ENCODE results near the gene CWF19L1. TPM values are rescaled to one million over a fixed set of nuclear protein-coding genes. Genes with fewer than 3 reads are reported as not detected.

CWF19L1 gene
- total RNA-seq, 2 donors from 2014 or later, result 15.3 to 21.4 TPM

DNA sequence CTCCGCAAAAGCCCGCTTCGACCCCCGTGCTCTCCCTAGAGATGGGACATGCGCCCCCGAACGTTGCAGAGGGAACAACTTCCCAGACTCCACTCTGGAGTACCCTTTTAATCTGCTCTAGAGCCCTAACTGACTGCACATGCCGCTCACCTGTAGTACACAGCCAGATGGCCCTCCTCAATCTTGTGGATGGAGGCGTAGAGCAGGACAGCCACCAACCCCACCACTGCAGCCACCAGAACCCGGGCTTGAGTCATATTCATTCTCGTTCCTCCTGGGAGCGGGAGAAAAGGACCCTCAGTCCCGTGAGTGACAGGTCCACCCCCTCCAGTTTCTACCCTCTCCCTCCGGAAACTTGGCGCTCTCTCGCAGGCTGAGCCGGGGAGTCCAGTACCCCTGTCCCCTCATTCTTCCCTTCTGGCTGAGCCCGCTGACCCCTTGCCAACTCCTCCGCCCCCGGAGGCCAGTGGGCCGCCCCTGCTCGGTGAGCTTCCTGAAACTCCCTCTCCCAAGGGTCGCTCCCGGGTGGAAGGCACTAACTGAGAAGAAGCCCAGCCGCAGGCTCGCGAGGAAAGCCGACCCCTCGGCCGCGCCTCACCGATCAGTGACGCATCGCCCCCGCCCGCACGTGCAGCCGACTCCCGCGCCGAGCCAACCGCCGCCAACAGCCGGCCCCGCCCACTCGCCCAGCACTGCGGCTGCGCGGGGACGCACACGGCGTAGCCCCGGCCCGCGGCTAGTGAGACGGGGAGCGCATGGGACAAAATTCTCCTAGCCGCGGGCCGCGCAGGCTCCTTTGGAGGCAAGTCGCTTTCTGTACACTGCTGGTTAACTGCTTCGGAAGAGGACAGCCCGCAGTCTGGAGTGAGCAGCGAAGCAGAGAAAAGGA, 81.8 kb downstream of the CWF19L1 start, which contains the start of gene ERLIN1:
Gene ERLIN1, minus strand, starts transcription at position 666 of the 889 bp plus-strand sequence. Its CDS starts 403 bp downstream, at position 263.
- Histone ChIP-seq H3K4me3 (peak within 1 kb of the TSS; percentile 91), H3K4me1 (peaks cover 16% of the 10 kb centered on the region), H3K27ac (peak within 1 kb of the TSS; percentile 88), H3K27me3 (no peaks in the 10 kb centered on the region), H3K36me3 (no peaks in the 10 kb centered on the region), H3K9me3 (no peaks in the 10 kb centered on the region), H3K9ac (ENCODE audit: low read depth in 2 of 2, low read length in 2 of 2) (peak within 1 kb of the TSS; percentile 86 to 100)
- no peak for TF ChIP-seq CTCF (IDR thresholded peaks at IDR 0.05)
- peak; percentile 93 for DNase-seq
- intact Hi-C loops (cut with DNase I), result no loop called here

- H3K9ac ChIP-seq (ENCODE audit: low read depth in 2 of 2, low read length in 2 of 2), result peak overlapping the region; percentile 86 to 100
- H3K36me3 ChIP-seq, result no peaks in the 10 kb centered on the region
- H3K27me3 ChIP-seq, result no peaks in the 10 kb centered on the region
- no peak for TF ChIP-seq CTCF (IDR thresholded peaks at IDR 0.05)
- peaks cover 16% of the 10 kb centered on the region for H3K4me1 ChIP-seq
- H3K27ac ChIP-seq, result peak overlapping the region; percentile 88
- intact Hi-C loops (cut with DNase I), result no loop called here
- H3K9me3 ChIP-seq, result no peaks in the 10 kb centered on the region
- peak overlapping the region; percentile 91 for H3K4me3 ChIP-seq
- DNase-seq, result peak; percentile 33
Observed at GRCh38 chr10:100184840-100185239, 82.6 kb downstream of the CWF19L1 start.

DNA sequence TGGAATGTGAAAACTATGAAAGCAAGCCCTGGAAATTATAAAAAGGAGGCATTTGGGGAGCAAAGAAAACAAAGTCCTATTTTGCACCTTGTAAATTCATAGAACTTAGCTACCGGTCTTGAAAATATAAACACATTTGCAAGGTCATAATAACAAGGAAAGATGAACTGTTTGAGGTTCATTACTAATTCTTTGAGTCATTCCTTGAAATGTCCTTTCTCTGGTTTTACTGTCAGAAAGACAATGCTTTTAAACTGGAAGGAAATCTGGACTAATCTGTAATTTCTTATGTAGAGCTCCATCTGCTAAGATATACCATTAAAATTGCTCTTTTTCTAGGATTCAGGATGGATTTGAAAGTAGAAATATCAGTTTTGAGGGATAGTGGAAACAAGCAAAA, 83.0 kb downstream of the CWF19L1 start:
- H3K27ac ChIP-seq, result peak overlapping the region; percentile 88
- intact Hi-C loops (cut with DNase I), result no loop called here
- no peak for DNase-seq
- TF ChIP-seq CTCF (IDR thresholded peaks at IDR 0.05), result no peak
- H3K9ac ChIP-seq (ENCODE audit: low read depth in 2 of 2, low read length in 2 of 2), result peak overlapping the region in 1 of 2 donors; percentile 100
- H3K9me3 ChIP-seq, result no peaks in the 10 kb centered on the region
- no peaks in the 10 kb centered on the region for H3K36me3 ChIP-seq
- H3K4me1 ChIP-seq, result peaks cover 19% of the 10 kb centered on the region
- no peaks in the 10 kb centered on the region for H3K27me3 ChIP-seq
- peak overlapping the region; percentile 91 for H3K4me3 ChIP-seq

DNA sequence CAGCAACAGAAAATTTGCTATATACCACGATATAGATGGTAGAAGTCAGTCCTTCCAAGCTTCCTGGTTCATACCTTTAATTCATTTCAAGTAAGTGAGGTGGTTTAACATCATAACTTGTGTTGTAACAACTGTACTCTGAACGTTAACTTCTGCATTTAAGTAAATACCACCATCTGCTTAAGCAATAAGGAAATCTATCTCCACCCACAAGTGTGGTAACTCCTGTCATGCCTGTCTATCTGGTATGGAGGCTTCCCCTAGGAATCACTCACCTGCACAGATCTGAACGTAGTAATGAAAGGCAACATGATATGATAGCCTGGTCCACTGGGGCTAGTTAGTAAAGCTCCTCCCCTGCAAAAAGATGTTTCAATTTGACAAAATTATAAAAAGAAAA, 84.0 kb downstream of the CWF19L1 start:
- no peaks in the 10 kb centered on the region for H3K36me3 ChIP-seq
- peak overlapping the region; percentile 88 for H3K27ac ChIP-seq
- no peak overlapping the region for H3K4me3 ChIP-seq
- peak; percentile 72 for DNase-seq
- no peak for TF ChIP-seq CTCF (IDR thresholded peaks at IDR 0.05)
- no peaks in the 10 kb centered on the region for H3K27me3 ChIP-seq
- H3K9ac ChIP-seq (ENCODE audit: low read depth in 2 of 2, low read length in 2 of 2), result peak overlapping the region in 1 of 2 donors; percentile 7
- no peaks in the 10 kb centered on the region for H3K9me3 ChIP-seq
- intact Hi-C loops (cut with DNase I), result no loop called here
- peaks cover 21% of the 10 kb centered on the region for H3K4me1 ChIP-seq

DNA sequence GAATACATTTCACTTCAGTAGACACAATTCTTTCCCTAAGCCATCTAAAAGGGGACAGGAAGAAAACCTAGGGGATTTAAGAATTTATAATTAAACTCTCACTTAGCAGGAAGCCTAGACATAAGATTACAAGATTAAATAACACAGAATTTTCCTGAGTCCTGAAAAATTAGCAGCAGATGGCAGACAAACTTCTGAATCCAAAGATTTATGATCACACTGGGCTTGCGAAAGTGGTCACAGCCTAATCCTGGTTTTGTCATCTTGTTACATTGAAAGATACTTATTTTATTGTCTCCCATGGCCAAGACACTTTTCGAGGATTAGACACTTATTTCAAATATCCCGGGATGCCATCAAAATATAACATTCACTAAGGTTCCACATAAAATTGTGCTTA, 84.5 kb downstream of the CWF19L1 start:
- peak overlapping the region; percentile 88 for H3K27ac ChIP-seq
- intact Hi-C loops (cut with DNase I), result no loop called here
- no peaks in the 10 kb centered on the region for H3K9me3 ChIP-seq
- no peak for TF ChIP-seq CTCF (IDR thresholded peaks at IDR 0.05)
- peak overlapping the region in 1 of 2 donors; percentile 7 for H3K9ac ChIP-seq (ENCODE audit: low read depth in 2 of 2, low read length in 2 of 2)
- no peak overlapping the region for H3K4me3 ChIP-seq
- H3K27me3 ChIP-seq, result no peaks in the 10 kb centered on the region
- no peak for DNase-seq
- no peaks in the 10 kb centered on the region for H3K36me3 ChIP-seq
- peaks cover 21% of the 10 kb centered on the region for H3K4me1 ChIP-seq

Other genes starting within 250 kb of the CWF19L1 start
- not detected for gene CPN1, start 185.8 kb downstream of the CWF19L1 start, total RNA-seq
- 10 to 100 TPM; 50.0 to 58.4 TPM for gene ERLIN1, start 81.6 kb downstream of the CWF19L1 start, total RNA-seq
- 10 to 100 TPM; 21.1 to 23.0 TPM for gene CHUK, start 38.0 kb downstream of the CWF19L1 start, total RNA-seq
- 10 to 100 TPM; 20.6 to 21.5 TPM for gene BLOC1S2, start 19.0 kb upstream of the CWF19L1 start, total RNA-seq
- gene PKD2L1, start 62.6 kb upstream of the CWF19L1 start, total RNA-seq, result under 1 TPM; 0.50 to 0.52 TPM
- gene SCD, start 79.6 kb upstream of the CWF19L1 start, total RNA-seq, result 100 to 1,000 TPM; 159 to 513 TPM
- gene WNT8B, start 195.4 kb upstream of the CWF19L1 start, total RNA-seq, result not detected

Data from colonic mucosa (tissue), 4 donors.